IPS-18c (cell line): ENCODE results near the gene INSC.

Source experiments
- H3K4me3 ChIP-seq: 2 replicates; pipeline ENCODE4 v1.7.0; 2013; ENCODE audit warnings: low read depth, mild to moderate bottlenecking, low read length, moderate library complexity; ENCODE audit not compliant: insufficient read depth
- H3K9me3 ChIP-seq: one replicate; pipeline ENCODE4 v1.6.1; 2013; ENCODE audit warnings: mild to moderate bottlenecking, low read length, moderate library complexity; ENCODE audit not compliant: control insufficient read depth, insufficient read depth

The INSC gene

DNA sequence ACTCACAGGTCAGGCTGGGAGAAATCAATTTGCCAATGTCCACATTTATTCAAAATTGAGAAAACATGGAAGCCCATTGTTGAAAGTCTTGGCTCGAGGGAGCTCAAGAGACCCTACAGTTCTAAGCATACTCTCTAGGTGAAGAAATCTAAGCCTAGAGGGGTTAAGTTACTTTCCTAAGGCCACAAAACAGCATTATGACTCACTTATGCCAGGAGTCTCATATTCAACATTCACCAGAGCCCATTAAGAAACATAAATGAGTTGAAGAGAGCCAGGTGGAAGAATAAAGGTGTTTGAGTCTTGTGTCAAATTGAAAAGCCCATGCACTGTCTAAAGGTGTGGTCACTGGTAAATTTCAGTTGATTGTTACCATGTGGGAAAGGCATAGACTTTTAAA lies 108.1 kb downstream of the INSC start:
- Histone ChIP-seq H3K9me3 (no peaks in the 10 kb centered on the region), H3K4me3 (no peak overlapping the region)

DNA sequence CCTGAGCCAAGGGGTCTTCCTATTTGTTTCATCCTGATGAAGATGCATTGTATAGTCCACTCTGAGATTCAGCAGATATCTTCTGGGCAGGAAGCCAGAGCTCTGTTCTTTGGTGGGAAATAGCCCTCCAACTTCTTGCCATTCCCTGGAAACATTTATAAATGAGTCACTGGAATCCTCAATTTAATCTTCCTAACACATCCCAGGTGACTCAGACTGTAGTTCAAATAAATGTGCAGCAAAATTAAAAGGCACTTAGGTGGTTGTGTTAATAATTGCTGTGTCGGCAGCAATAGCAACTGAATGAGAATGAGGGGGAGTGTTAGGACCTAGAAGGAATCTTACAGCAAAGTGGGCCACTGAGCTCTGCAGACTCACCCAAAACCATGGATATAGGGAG lies 108.6 kb downstream of the INSC start:
- no peak overlapping the region for H3K4me3 ChIP-seq
- no peaks in the 10 kb centered on the region for H3K9me3 ChIP-seq

GRCh38 chr11:15224466-15224865 lies 109.7 kb downstream of the INSC start:
- no peak overlapping the region for H3K4me3 ChIP-seq
- no peaks in the 10 kb centered on the region for H3K9me3 ChIP-seq

- Histone ChIP-seq H3K4me3 (no peak overlapping the region), H3K9me3 (no peaks in the 10 kb centered on the region)
Observed at GRCh38 chr11:15227011-15227410, 112.3 kb downstream of the INSC start.

DNA sequence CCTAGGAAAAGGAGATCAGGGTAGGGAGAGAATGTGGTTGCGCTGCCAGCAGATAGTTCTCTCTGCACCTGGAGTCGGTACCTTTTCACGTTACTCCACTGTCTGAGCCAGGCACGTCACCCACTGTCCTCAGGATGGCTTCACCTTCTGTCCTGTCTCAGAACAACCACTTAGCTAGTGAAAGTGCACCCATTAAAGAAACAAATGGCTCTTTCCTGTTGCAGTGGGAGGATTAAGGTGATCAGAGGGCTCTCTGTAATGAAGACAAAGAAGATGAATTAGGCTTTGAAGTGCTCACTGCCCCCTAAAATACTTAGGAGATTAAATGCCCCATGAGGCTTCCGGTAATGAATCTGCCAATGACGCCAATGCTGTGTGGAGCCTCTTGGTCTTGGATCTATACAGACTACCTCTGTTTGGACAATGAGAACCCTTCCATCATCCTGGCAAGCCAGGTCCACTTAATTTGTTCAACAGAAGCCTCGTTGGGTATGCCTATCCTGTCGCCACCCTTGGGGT lies 113.7 kb downstream of the INSC start:
- no peaks in the 10 kb centered on the region for H3K9me3 ChIP-seq
- no peak overlapping the region for H3K4me3 ChIP-seq

DNA sequence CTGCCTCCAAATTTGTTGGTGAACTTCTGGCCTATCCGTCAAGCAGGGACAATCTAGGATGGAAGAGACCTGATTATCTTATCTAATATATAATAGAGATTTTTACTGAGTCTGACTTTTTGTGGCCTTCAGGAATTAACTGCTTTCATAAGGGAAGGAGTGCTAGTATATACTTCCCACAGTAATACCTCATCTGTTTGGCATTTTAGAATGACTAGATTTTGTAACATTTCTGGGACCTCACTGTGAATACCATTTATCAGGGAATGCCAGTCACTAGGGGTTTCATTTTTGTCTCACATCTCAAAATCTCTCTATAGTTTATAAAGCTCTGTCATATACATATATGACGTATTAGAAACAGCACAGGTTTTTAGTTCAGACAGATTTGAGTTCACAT lies 114.3 kb downstream of the INSC start:
- Histone ChIP-seq H3K9me3 (no peaks in the 10 kb centered on the region), H3K4me3 (no peak overlapping the region)

DNA sequence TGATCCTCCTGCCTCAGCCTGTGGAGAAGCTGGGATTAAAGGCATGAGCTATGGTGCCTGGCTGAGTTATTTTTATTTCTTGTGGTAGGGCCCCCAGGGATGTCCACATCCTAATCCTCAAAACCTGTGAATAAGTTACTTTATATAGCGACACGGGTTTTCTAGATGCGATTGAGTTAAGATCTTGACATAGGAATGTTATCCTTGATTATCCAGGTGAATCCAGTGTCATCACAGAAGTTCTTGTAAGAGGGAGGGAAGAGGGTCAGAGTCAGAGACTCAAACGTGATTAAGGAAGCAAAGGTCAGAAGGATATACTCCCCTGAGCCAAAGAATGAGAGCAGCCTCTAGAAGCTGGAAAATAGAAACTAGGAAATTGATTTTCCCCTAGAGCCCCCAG lies 117.8 kb downstream of the INSC start:
- Histone ChIP-seq H3K4me3 (no peak overlapping the region), H3K9me3 (peaks cover 2% of the 10 kb centered on the region)

DNA sequence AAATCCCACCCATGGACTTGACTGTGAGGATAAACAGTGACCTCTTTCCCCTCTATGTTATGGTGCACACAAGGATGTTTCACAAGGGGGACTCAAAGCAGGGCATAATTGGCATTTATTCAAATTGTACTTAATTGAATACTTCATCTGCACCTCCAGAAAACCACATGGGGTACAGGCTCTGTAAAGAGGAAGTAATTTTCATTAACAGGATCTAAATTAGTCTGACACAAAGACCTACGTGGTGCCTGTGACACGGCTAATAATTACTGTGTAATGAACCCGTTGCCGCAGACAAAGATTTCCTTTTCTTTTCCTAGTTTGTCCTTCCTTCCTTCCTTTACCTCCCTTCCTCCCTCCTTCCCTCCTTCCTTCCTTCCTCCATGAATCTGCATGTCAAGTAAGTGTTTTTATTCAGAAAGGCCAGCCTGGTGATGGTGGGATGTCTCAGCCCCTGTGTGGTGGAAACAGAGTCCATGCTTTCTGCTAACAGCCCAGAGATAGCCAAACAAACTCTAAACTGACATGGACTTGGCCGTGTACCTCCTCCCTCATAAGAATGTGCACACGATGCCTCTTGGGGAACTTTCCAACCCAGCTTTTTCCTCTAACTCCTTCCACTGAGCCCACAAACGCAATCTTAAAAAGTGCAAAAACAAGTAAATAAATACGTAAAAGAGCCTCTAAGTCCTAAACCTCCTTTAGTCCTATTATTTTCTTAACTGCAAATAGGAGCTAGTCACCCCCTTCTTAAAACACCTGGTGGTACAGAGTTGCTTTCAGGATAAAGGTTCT lies 118.8 kb downstream of the INSC start:
- peaks cover 2% of the 10 kb centered on the region for H3K9me3 ChIP-seq

GRCh38 chr11:15234796-15235195 lies 120.1 kb downstream of the INSC start:
- Histone ChIP-seq H3K9me3 (peaks cover 2% of the 10 kb centered on the region), H3K4me3 (no peak overlapping the region)

More for the DNA sequence above, 118.8 kb downstream of the INSC start:
- no peak overlapping the region for H3K4me3 ChIP-seq

DNA sequence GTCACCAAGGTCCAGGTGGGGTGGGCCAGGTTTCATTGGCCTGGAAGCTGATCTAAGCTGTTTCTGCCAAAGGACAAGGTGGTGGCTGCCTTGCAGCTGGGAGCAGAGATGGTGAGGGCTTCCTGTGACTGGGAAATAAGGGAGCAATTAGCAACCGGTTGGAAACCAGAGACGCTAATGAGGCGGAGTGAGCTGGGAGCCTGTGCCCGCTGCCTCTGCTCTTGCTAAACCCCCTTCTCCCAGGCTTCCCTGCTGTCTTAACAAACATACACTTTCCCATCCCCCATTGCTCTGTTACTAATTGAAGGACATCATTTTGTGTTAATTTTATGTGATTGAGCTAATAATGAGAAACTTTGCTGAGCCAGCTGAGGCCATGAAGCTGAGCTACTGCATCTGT lies 121.8 kb downstream of the INSC start:
- Histone ChIP-seq H3K4me3 (no peak overlapping the region), H3K9me3 (peaks cover 2% of the 10 kb centered on the region)

- Histone ChIP-seq H3K9me3 (peaks cover 2% of the 10 kb centered on the region), H3K4me3 (no peak overlapping the region)
Observed at GRCh38 chr11:15238856-15239255, 124.1 kb downstream of the INSC start.

DNA sequence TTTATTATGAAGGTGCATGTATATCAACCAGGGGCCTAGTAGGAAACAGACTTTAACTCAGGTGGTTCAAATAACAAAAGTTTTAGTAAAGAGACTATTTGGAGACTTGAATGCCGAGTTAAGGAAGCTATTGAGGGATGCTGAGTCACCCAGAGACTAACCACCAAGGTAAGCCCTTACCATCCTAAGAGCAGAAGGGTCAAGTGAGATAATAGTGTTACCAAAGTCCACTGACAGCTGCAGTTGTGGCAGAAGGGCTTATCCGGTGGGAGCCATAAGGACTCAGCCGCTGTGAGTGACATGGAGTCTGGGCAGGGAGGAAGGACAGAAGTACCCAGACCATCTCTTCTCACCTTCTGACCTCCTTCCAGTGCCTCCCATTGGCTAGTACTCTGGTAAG lies 134.0 kb downstream of the INSC start:
- Histone ChIP-seq H3K9me3 (no peaks in the 10 kb centered on the region), H3K4me3 (no peak overlapping the region)

GRCh38 chr11:15258433-15259165 lies 143.9 kb downstream of the INSC start:
- Histone ChIP-seq H3K4me3 (no peak overlapping the region), H3K9me3 (no peaks in the 10 kb centered on the region)

DNA sequence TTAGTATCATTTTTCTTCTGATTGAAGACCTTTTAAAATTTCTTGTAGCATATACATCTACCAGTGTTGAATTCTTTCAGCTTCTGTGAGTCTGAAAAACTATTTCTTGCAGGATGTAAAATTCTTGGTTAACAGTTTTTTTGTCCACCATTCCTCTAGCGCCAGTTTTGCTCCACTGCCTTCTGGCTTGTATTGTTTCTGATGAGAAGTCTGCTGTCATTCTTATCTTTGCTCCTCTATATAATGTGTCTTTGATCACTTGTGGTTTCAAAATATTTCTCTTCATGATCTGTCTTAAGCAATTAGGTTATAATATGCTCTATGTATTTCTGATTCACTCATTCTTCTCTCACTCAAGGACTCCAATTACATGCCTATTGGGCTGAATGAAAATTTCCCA lies 152.3 kb downstream of the INSC start:
- Histone ChIP-seq H3K4me3 (no peak overlapping the region), H3K9me3 (no peaks in the 10 kb centered on the region)

DNA sequence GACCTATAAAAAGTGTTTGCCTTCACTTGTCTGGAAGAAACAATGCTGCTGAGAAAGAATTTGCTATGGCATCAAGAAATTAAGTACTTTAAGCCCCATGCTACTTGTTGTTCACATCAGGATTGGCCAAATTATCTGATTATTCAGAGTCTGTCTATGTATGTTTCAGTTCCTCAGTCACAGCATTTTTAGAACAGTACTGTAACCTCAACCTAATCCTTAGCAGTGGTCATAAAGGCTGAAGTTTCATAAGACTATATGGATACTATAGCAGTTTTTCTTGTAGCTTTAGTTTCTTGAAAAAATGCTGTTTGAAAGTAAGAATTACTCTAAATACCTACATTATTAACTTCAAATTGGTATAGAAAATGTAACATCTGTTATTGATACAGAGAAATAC lies 153.9 kb downstream of the INSC start:
- no peaks in the 10 kb centered on the region for H3K9me3 ChIP-seq
- no peak overlapping the region for H3K4me3 ChIP-seq

- H3K9me3 ChIP-seq = no peaks in the 10 kb centered on the region
- H3K4me3 ChIP-seq = no peak overlapping the region
Observed at GRCh38 chr11:15275141-15275540, 160.4 kb downstream of the INSC start.

DNA sequence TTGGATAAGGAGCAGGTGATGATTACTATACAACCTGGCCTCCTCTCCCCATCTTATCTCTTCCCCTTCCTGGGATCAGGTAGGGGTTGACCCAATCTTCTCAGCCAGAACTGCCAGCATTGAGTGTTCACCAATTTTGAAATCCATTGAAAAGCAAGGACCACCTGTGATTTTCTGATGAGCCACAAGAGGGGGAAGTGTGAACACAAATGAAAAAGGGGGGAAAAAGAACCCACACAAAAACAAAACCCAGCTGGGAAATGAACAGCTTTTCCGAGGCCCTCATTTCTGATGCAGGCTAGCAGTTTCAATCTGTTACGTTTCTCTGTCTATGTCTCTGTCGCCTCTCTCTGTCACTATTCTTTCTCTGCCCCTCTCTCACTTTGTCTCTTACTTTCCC lies 161.9 kb downstream of the INSC start:
- Histone ChIP-seq H3K9me3 (no peaks in the 10 kb centered on the region), H3K4me3 (no peak overlapping the region)

DNA sequence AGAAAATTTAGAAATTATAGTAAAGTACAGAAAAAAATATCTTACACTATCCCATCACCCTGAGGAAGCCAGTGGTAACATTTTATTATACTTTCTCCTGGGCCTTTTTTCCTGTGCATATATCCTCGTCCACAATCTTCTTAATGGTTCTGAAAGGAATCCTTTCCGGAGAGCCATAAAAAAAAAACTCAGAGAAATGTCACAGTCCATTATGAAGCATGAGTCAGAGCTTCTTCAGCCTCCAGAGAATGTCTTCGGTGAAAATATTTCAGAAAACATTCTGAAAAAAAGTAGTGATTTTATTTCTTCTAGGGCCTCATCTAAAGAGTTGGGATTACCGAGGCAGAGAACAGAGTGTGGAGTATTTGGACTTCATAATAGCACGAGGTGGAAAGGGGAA lies 163.4 kb downstream of the INSC start:
- no peak overlapping the region for H3K4me3 ChIP-seq
- no peaks in the 10 kb centered on the region for H3K9me3 ChIP-seq
